NCI-H1436 (cell line): ENCODE measurements around the gene BTBD19.
"Not testable (repeated sequence)": the region's sequence is repeated elsewhere in the genome, so short reads cannot be mapped to it uniquely, and the experiment has no call there.

Experiments used
- DNase-seq: peaks from one replicate; lab custom pipeline; 2025; lab: John Stamatoyannopoulos, UW

Gene BTBD19

DNA sequence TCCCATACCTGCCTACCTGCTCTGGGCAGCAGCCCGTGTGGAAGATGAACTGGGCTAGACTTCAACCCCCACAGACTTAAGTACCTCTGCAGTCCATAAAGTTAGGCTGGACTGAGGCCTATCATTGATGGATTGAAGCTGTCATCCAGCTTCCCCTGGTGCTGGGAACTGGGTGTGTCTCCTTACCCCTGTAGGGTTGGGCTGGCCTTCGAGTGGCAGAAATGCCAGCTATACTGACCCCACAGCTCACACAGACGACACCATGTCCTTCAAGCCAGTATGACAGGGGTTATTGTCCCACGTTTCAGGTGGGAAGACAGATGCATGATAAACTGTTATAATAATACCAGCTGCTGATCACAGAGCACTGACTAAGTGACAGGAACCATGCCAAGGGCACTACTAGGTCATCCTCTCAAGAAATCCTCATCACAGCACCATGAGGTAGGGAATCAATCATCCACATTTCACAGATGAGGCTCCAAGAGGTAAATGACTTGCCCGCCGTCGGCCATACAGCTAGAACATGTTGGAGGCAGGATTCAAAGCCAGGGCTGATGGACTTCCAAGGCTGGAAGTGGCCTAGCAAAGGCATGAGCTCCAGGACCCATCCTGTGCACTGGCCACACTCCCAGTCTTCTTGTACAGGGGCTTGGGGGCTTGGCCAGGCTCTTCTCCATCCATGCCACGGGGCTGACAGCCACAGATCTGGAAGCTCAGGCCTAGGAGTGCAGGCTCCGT lies 20.0 kb upstream of the BTBD19 start, which contains the start of gene BEST4:
Gene BEST4 (minus strand): TSS at position 51 of the 741 bp plus-strand sequence. CDS start 465 bp downstream, outside the sequence.
- no peak for DNase-seq

GRCh38 chr1:44790968-44791801 lies 17.1 kb upstream of the BTBD19 start:
- DNase-seq, result no peak

GRCh38 chr1:44792736-44793502 lies 15.4 kb upstream of the BTBD19 start:
- no peak for DNase-seq

DNA sequence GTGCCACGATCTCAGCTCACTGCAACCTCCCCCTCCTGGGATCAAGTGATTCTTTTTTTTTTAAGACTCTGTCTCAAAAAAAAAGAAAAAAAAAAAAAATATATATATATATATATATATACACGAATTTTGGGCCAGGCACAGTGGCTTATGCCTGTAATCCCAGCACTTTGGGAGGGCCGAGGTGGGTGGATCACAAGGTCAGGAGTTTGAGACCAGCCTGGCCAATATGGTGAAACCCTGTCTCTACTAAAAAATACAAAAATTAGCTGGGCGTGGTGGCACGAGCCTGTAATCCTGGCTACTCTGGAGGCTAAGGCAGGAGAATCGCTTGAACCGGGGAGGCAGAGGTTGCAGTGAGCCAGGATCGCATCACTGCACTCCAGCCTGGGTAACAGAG lies 10.4 kb upstream of the BTBD19 start:
- DNase-seq, result not testable (repeated sequence)

DNA sequence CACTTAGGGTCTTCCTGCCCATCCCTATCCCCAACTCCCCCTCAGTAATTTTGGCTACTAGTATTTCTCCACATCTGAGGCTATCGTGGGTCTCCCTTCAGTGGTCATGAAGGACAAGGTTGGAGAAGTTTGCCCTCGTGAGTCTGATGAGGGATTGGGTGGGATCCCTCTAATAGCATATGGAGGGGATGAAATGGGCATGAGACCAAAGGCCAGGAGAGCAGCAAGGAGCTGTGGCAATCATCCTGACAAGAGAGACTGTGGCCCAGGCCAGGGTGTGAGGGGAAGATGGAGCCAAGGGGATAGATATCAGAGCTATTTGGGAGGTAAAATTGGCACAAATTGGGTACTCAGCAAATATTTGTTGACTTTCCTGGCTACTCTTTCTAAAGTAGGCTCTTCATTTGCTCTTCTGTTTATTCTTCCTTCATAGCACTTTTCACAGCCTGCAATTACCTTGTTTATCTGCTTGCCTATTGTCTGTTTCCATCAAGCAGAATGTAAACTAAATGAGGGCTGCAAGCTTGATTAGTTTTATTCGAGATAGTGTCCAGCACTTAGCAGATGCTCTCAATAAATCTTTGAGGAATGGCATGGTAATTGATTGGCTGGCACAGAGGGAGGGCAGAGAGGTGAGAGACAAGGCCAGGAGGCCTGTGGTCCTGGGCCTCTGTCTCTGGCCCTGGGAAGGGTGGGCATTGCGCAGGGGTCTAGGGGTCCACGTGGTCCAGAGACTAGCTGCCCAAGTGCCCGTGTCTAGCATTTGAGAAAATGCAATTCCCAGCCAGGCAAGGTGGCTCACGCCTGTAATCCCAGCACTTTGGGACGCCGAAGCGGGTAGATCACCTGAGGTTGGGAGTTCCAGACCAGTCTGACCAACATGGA lies 9.6 kb upstream of the BTBD19 start:
- DNase-seq, result peak; percentile 20

GRCh38 chr1:44799770-44800584 lies 8.3 kb upstream of the BTBD19 start, which contains the start of gene PLK3:
Gene PLK3, plus strand, starts transcription at chr1:44800377. Its CDS starts 87 bp downstream, at chr1:44800464.
- DNase-seq, result peak; percentile 97

DNA sequence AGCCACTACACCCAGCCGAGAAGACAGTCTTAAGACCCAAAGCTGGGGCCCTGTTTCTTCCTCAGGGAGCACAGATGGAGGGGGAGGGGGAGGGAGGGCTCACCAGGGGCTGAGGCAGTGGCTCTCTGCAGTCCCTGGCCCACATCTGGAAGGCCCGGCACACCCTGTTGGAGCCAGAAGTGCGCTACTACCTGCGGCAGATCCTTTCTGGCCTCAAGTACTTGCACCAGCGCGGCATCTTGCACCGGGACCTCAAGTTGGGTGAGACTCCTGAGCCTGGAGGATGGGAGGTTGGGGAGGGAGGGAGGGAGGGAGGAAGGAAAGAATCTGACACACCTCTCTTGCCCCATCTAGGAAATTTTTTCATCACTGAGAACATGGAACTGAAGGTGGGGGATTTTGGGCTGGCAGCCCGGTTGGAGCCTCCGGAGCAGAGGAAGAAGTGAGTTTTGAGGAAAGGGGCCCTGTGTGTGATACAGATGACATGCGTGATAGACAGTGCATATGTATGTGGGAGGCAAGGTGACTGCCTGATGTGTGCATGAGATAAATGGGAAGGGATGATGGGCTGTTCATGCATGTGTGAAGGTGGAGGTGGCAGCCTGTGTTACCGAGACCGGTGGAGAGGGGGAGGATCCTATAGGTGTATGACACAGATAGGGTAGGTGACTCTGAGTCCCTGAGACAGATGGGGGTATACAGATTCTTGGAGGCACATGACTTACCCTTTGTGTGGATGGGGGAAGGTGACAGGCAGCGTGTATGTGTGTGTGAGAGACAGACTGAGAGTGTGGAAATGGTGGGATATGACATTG lies 6.6 kb upstream of the BTBD19 start:
- DNase-seq, result no peak

DNA sequence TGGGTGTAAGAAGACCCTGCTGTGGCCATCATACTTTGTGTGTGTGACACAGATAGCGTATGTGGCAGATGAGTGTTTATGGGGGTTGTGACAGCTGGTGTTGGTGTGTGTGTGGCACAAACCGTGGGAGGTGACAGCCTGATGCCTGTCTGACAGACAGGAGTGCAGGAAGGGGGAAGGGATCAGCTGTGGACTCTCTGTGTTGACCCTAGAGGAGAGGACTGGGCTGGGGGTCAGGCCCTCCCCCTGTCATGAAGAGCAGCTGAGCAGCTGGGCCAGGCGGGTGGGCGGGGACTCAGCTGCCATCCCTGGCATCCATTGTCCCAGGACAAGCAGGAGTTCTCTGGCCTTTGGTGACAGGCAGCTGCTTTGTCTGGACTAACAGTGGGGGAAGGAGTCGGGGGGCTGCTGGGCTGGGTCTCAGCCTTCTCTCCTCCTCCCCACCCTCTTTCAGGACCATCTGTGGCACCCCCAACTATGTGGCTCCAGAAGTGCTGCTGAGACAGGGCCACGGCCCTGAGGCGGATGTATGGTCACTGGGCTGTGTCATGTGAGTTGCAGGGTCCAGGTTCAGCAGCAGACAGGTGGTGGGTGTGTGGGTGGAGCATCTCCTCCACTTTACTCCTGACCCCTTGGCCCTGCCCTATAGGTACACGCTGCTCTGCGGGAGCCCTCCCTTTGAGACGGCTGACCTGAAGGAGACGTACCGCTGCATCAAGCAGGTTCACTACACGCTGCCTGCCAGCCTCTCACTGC lies 5.8 kb upstream of the BTBD19 start:
- no peak for DNase-seq

GRCh38 chr1:44803062-44803311 lies 5.3 kb upstream of the BTBD19 start:
- DNase-seq, result no peak

- no peak for DNase-seq
Observed at GRCh38 chr1:44803312-44804095, 4.8 kb upstream of the BTBD19 start.

DNA sequence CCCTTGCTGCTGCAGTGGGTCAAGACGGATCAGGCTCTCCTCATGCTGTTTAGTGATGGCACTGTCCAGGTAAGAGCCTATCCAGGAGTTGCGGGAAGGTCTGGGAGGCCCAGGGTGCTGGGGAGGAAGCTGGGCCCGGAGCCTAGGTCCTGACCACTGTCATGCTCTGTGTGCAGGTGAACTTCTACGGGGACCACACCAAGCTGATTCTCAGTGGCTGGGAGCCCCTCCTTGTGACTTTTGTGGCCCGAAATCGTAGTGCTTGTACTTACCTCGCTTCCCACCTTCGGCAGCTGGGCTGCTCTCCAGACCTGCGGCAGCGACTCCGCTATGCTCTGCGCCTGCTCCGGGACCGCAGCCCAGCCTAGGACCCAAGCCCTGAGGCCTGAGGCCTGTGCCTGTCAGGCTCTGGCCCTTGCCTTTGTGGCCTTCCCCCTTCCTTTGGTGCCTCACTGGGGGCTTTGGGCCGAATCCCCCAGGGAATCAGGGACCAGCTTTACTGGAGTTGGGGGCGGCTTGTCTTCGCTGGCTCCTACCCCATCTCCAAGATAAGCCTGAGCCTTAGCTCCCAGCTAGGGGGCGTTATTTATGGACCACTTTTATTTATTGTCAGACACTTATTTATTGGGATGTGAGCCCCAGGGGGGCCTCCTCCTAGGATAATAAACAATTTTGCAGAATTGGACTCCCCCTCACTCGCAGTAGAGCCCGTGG lies 2.9 kb upstream of the BTBD19 start:
- DNase-seq, result no peak

GRCh38 chr1:44806025-44806703 lies 2.2 kb upstream of the BTBD19 start:
- DNase-seq, result no peak

- DNase-seq, result no peak
Observed at GRCh38 chr1:44806704-44807363, 1.5 kb upstream of the BTBD19 start, which contains the start of gene DYNLT4. Gene DYNLT4, minus strand, starts transcription at chr1:44807351. Its CDS starts 683 bp downstream, at chr1:44806668.

- DNase-seq, result peak; percentile 26
Observed at GRCh38 chr1:44807364-44808062, 810 bp upstream of the BTBD19 start.
